NCI-H128 (cell line): ENCODE data around the gene NARF.

Experiments
- DNase-seq: peaks from one replicate; lab custom pipeline; 2025; ENCODE audit not compliant: unreplicated experiment; lab: John Stamatoyannopoulos, UW

The NARF gene

DNA sequence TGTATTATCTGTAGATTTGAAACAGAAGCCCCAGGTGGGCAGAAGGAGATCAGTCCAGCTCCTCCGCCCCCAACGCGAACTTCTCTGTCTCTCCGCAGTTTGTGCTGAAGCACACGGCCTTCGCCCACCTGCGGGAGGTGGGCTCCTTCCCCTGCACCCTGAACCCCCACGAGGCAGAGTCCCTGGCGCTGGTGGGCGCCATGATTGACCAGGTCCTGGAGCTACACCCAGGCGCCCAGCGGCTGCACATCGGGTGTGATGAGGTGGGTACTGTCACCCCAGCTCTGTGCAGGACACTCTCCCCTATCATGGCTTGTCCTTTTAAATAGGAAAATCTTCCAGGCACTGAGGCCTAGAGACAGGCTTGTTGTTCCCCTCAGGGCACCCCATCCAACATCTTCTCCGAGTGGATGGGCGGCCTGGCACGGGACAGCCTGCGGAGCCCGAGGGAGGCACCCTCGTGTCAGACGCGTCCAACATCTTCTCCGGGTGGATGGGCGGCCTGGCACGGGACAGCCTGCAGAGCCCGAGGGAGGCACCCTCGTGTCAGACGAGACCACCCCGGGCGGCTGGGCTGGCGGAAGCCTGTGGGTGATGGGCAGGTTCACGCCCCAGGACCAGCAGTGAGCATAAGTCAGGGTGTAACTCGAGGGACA, 24.9 kb upstream of the NARF start:
- DNase-seq: no peak

- no peak for DNase-seq
Measured at GRCh38 chr17:82434216-82434565, 24.4 kb upstream of the NARF start.

- DNase-seq: no peak
Measured at GRCh38 chr17:82435103-82435502, 23.4 kb upstream of the NARF start.

GRCh38 chr17:82435601-82436583, 22.6 kb upstream of the NARF start:
- DNase-seq: no peak

DNA sequence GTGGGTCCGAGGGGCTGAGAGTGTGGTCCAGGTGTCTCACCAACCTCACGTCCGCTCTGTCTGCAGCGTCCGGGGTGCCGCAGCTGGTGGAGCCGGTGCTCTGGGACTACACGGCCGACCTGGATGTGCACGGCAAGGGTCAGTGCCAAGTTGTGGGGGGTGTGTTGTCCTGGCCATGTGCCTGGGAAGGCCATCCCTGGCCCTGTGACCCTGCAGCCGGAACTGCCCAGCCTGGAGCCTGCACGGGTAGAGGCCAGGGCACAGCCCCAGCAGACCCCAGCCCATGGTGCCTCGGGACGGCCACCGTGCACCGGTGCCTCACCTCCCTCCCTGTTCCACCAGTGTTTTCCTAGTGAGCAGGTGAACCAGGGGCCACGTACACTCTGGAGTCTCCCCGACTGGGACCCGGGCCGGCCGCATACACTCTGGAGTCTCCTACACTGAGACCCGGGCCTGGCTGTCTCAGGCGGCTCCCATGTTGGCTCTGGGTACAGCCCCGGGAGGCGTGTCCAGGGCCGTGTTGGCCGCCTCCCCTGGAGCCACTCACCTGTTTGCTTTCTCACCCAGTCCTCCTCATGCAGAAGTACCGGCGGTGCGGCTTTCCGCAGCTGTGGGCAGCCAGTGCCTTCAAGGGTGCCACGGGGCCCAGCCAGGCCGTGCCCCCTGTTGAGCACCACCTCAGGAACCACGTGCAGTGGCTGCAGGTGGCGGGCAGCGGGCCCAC, 21.8 kb upstream of the NARF start:
- DNase-seq: no peak

GRCh38 chr17:82437325-82437668, 21.2 kb upstream of the NARF start:
- no peak for DNase-seq

GRCh38 chr17:82438401-82439193, 19.9 kb upstream of the NARF start:
- no peak for DNase-seq

DNA sequence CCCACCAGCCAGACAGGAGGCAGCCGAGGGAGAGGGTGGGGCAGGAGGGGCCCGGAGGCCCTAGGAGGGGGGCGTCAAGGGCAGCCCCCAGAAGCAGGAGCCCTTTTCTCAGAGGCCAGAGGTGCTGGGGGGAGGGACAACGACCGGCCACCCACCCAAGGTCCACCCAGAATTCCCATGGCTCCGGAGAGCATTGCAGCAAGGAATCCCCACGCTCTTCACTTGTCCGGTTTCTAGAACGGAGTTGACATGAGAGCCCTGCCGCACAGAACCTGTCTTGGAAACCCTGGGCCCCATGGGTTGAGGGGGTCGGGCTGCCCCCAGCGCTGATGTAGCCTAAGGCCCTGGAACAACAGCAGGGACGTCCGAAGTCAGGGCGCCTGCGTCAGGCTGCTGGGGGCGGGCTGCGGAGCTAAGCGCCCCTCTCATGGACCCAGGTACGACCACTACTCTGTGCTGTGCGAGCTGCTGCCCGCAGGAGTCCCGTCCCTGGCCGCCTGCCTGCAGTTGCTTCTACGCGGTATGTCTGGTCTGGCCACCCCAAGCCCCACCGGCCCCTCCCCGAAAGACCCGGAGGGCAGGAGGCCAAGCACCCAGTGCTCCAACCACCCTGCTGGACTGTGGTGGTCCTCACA, 19.2 kb upstream of the NARF start:
- no peak for DNase-seq

DNA sequence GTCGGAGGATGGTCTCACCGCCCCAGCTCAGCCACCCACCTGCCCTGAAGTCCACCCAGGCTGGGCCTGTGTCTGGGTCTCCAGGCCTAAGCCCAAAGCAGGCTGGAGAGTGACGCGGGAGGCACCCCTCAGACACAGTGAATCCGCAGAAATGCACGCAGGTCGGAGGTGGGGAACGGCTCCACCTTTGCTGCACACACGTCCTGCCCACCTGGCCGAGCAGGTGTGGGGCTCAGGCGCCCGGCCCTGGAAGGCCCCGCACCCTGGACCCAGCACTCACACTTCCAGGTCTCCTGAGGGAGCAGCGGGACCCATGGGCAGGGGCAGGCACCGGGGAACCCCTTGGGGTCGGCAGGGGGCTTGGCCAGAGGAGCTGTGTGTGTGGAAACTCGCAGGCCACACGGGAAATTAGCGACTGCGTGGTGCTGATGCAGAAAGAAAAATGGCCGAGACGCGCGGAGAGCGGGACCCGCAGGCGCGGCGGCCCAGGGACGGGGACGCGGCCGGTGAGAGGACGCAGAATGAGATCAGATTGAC, 18.6 kb upstream of the NARF start:
- DNase-seq: no peak

DNA sequence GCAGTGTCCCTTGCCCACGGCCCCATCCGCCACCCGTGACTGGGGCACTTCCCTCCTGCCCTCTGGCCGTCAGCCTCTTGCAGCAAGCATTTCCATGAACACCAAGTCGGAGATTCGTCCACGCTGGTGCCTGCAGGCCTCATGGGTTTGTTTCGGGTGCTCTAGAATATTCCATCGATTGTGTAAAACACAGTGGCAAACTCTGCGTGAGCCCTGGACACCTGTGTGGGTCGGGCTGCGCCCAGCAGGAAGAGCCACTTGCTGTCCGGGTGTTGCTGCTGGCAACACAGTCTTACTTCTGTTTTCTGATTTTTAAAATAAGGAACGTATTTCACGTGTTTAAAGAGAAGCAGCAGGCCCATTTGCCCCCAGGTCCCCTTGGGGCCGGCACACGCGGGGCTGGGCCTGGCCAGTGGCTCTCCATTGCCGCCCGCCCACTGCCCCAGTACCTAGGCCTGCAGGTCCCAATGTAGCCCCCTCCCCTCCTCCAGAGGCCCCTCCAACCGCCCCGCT, 18.0 kb upstream of the NARF start:
- DNase-seq: no peak

DNA sequence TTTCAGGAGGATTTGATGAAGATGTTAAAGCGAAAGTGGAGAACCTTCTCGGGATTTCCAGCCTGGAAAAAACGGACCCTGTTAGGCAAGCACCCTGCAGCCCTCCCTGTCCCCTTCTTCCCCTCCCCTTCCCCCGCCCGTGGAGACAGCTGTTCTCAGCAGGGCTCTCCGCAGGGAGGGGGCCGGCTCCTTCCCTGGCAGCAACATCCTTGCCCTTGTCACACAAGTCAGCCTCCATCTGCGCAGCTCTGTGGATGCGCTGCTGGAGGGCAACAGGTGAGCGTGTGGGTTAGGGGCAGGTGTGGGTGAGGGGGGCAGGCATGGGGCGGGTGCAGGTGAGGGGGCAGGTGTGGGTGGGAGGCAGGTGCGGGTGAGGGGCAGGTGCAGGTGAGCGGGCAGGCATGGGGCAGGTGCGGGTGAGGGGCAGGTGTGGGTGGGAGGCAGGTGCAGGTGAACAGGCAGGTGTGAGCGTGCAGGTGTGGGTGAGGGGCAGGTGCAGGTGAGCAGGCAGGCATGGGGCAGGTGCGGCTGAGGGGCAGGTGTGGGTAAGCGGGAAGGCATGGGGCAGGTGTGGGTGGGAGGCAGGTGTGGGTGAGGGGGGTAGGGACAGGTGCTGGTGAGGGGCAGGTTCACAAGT, 17.4 kb upstream of the NARF start:
- DNase-seq: no peak

DNA sequence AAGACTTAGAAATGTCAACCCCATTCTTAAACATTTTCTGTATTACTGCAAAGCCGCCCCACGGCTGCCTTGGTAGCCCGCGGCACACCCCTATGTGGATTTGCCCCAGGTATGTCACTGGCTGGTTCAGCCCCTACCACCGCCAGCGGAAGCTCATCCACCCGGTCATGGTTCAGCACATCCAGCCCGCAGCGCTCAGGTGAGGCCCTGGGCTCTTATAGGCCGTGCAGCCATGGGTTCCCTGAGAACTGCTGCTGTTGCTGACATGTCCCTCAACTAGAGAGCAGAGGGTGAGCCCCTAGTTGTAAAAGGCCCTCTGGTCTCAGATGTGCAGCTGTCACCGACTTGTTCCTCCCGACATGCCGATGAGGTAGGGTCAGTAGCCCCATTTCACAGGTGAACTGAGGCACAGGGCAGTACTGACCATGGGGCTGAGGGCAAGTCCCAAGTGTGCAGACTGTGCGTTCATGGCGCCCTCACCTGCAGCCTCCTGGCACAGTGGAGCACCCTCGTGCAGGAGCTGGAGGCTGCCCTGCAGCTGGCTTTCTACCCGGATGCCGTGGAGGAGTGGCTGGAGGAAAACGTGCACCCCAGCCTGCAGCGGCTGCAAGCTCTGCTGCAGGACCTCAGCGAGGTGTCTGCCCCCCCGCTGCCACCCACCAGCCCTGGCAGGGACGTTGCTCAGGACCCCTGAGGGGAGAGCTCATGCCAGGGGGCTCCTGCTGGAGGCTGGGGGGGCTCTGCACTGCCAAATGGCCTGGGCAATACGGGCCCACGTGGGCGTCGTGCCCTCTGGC, 16.7 kb upstream of the NARF start:
- no peak for DNase-seq

GRCh38 chr17:82442643-82443464, 15.7 kb upstream of the NARF start:
- DNase-seq: no peak

DNA sequence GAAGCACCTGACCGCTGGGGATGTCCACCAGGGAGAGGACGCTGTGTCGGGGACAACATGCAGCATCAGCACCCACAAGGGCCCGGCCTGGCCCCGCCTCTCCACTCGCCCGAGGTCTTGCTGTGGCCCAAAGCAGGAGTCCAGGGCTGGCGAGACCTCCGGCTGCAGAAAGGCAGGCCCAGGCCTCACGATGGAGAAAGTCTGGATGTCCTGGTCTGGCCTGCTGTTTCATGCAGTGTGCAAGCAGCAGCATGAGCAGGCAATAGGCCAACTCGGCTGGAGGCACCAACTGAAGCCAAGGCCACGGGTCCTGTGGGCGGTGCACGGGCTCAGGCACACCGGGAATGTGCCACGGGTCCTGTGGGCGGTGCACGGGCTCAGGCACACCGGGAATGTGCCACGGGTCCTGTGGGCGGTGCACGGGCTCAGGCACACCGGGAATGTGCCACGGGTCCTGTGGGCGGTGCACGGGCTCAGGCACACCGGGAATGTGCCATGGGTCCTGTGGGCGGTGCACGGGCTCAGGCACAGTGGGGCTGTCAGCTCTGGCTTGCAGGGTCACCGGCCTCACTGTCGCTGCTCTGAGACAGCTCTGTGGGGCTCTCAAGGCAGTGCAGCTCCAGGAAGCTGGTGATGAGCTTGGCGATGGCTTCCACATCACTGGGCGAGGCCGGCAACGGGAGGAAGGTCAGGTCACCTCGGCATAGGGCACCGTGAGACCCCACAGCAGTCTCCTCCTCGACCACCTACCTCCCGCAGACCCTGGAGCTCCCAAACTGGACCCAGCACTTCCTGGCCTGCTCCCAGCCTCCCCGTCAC, 14.9 kb upstream of the NARF start:
- DNase-seq: no peak

DNA sequence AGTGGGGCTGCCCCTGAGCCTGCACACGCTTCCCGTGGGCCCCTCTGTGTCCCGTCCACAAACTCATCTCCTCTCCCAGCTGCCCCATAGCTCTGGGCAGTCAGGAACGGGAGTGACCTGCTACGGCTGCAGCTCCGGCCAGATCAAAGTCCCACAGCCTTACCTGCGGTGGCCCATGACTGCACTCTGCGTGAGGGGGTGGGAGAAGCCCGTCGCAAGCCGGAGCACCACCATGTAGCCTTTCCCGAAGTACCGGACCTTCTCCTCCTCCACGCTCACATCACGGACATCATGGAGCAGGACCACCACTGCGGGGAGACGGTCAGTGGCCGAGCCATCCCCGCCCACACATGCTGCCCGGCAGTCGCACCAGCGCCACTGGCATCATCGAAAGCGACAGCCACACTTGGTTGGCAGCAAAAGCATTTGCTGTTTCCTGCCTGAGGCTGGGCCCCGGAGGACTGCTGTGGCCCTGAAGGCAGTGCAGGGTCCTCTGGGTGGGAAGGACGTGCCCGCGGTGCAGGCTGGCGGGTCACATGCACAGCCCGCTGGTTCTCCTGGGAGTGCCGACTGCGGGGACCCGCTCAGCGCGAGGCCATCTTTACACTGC, 14.2 kb upstream of the NARF start:
- no peak for DNase-seq

DNA sequence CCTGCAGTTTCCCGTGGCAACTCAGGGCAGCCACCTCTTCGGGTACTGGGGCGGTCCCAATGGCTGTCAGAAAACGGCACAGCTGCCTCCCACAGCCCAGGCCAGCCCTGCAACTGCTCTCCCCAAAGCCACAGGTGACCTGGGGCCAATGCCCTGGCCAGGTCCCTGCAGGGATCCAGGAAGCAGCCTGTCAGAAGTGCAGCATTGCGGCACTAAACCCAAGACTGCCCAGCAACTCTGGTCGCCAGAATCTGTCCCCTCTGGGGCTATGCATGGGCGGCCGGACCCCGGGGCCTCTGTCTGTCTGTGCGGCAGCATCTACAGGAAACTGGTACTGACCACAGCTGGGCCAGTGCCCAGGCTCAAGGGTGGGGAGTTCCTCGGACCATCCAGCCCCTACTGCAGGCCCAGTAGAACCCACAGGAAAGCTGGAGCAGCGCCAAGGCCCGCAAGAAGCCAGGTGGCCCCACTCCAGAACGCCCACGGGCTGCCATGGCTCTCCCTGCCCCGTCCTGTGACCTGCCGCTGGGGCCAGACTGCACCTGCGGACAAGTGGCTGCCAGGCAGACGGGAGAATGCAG, 13.5 kb upstream of the NARF start:
- no peak for DNase-seq
